Fibroblast of skin of abdomen (primary cell): ENCODE data around the gene MZF1.
A peak's percentile ranks its signal among the peaks of the same experiment; 100 is the strongest.

Experiments
- DNase-seq: peaks from one replicate; pipeline ENCODE4 v3.0.0-alpha.2; 2013

The MZF1 gene

DNA sequence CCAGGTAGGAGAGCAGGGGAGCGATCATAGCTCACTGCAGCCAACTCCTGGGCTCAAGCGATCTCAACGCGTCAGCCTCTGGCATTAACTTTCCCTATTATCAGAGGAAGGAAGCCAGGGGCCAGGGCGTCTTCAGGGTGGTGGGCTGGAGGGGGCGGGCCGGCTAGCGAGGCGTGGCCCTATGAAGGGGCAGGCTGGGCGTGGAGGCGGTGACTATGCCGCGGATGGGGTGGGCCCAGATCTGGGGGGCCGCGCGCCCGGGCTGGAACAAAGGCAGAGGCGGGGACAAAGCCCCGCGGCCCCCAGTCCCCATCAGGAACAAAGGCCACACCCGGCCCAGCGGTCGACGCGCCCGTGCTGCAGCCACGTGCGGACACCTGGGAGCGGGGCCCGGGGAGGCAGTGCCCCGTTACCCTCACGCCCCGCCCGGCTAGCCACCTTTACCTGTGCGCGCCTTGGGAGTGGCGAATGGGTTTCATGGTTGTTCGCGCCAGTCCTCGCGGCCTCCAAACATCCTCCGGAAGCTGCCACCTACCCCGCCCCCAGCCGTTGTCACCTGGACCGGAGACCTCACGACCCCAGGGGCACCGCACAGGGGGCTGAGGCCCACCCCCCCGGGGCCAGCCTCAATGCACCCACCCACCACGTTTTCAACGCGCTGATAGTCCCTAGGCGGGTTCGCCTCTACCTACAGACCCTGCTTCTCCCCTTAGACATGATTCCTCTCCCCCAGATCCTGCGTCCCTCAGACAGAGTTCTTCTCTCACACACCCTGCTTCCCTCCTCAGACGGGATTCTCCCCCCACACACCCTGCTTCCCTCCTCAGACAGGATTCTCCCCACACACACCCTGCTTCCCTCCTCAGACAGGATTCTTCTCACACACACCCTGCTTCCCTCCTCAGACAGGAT is 34.6 kb downstream of the MZF1 start:
- no peak for DNase-seq

DNA sequence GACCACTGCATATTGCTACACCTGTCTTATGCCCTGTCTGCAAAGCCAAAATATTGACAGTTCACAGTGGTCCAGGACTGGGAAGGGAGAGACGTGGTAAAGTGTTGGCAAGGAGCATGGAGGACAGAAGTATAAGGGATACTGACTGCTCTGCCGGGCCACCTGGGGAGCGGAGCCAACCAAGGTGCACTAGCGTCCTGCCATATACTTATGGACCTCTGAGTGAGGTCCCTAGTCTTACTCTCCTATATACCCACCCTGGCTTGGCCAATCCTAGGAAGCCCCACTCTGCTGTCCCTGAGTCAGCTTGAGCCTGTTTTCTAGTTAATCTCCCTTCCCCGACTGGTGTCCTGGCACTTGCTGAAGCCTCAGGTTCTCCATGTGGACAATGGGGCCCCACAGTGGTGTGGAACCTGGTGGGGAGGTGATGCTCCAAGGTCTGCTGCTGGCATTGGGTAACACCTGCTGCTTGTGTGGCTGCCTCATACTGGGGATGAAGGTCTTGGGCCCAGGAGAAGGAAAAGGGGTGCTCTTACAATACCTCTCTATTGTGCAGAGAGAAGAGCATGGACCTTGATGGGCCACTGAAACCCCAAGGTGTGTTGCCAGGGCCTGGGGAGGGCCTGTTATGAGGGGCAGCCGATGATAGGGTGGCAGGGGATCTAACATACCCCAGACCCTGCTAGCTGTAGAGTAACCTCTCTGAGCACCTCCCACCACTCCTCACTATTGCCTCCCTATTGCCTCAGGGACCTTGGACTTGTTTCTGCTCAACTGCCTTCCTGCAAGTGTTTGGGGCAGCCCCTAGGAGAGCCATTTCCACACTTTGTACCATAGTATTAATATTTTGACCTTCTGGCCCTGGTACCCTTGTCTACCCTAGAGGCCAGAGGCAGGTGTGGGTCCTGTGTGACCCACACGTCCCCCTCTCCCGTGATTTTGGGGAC is 36.0 kb downstream of the MZF1 start:
- DNase-seq: no peak

DNA sequence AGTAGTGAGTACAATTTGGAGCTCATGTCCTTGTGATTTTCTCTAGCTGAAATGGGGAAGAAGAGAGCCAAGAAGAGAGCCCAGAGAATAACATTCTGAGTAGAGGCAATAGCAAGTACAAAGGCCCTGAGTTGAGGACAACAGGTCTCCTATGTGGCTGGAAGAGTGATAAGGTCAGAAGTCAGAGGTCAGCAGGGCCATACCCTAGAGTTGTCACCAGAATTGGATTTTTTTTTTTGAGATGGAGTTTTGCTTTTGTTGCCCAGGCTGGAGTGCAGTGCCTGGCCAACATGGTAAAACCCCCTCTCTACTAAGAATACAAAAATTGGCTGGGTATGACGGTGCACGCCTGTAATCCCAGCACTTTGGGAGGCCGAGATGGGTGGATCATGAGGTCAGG is 37.3 kb downstream of the MZF1 start:
- no peak for DNase-seq

DNA sequence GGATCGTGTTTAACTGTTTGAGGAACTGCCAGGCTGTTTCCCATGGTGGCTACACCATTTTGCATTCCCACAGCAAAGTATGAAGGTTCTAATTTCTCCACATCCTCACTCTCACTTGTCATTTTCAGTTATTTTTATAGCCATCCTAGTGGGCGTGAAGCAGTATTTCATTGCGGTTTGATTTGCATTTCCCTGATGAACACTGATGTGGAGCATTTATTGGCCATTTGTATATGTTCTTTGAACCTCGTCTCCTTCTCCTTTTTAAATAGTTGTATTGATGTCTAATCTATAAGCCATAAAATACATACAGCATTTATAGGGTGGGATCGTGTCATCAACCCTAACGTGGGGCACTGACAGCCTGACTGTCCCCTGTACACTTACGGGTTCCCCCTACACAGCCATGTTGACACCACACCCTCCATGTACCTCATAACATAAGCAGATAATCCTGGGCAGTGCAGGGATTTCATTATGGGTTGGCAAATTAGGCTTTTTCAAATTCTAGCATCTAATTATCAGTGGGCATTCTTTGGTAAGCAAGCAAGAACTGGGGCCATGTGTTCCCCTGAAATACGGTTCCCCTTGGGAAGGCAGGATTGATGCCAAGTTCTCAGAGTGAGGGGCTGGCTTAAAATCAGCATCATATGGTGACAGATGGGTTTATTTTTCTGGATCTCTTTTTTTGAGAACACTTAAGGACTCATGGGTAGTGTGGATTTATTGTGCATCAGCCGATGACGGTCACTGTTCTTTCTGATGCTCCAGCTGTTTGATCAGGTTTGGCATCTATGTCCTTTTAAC is 41.9 kb downstream of the MZF1 start:
- no peak for DNase-seq

DNA sequence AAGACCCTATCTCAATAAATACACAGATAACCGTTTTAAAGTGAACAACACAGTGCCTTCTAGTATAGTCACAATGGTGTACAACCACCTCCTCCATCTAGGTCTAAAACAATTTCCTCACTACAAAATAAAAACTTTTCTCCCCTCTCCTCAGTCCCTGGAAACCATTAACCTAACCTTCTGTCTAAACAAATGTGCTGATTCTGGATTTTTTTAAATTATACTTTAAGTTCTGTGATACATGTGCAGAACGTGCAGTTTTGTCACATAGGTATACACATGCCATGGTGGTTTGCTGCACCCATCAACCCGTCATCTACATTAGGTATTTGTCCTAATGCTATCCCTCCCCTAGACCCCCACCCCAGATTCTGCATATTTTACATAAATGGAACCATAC is 43.7 kb downstream of the MZF1 start:
- DNase-seq: no peak

DNA sequence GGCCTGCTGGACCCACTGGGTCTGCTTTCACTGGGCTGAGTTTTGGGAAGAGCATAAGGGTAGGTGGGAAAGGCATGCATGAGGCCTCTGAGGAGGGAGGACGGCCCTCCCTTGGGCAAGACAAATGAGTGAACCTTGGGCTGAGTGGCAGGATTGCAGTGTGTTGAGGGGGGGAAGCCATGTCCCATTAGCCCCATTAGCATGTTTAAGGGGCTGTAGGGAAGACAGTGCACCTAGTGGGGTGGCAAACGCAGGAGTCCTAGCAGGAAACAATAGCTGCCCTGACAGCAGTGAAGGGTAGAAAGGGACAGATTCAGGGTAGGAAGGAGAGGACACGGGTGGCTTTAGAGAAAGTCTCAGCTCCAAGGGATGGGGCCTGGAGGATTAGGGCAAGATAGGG is 50.4 kb downstream of the MZF1 start:
- no peak for DNase-seq

DNA sequence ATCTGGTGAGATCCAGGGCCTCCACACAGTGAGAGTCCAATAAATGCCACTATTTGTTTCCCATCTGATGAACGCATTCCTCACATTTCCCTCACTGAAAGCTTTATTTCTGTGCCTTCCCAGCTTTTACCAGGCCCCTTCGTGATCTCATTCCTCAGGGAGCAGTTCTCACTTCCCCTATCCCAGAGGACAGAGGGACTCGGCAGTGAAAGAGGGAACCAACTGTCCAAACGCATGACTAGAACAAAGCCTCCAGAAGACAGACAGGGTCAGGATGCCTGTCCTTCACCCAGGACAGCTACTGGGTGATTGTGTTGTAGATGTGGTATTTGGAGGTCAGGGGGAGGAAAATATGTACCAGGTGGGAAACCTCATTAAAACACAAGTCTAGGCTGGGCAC is 51.5 kb downstream of the MZF1 start:
- DNase-seq: no peak

DNA sequence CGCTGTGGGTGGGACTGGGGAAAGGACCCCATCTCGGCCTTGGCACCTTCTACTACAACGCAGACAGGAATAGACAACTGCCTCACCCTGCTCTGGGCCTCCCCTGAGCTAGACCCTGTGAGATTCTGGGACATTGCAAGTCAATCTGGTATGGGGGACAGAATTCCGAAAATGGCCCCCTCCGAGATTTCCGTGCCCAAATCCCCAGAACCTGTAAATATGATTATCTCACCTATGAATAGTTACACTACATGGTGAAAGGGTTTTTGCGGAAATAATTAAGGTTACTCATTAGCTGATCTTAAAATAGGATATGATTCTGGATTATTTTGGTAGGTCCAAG is 52.9 kb downstream of the MZF1 start:
- no peak for DNase-seq

DNA sequence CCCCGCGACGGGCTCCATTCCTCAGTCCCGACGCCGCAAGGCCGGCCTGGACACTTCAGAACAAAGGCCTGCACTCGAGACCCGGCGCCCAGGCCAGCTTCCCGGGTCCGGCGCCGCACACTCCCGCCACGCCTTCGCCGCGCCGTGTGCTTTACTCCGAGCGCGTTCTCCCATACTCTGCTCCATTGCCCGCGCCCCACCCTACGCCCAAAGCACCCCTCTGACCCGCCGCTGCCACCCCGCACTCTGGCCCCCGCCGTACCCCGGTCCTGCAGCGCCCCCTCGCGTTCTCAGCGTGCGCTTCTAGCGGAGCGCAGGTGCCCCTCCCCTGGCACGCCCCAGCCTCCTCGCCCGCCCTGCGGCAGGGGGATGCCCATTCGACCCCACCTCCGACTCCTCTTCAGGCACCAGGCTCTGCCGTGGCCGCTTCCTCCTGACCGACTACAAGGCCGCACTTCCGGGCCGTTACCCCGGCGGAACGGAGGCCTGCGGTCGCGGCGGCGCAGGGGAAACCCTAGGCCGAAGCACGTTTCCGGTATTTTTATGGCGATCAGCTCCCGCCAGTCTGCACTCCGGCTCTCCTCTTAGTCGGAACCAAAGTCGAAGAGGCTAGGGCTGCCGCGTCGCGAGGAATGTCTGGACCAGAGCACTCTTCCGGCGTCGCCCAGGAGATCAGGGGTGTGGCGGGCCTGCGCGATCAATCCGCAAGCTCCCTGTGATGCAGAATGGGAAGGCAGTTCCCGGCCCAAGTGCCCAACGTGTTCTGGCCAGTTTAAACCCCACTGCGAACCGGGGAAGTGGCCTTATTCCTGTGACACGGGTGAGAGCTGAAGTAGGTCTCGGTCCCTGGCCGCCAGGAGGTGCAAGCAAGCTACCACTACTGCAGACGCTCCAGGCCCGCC is 53.5 kb downstream of the MZF1 start, which contains the start of gene ZBTB45:
Gene ZBTB45 (minus strand): TSS at position 456 of the 902 bp plus-strand sequence. CDS start 2,137 bp downstream, outside the sequence.
- peak; percentile 97 for DNase-seq

DNA sequence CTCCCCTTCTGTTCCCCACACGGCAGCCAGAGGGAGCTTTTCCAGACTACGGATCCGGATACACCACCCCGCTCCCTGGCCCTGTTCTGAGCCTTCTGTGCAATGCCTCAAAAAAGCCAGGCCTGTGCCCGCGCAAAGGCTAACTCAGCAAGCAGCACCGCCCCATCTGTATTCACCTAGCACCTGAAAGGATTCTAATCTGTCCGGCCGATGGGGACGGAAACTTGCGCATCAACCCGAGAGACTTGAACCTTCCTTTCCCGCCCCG is 54.1 kb downstream of the MZF1 start:
- DNase-seq: peak; percentile 76

DNA sequence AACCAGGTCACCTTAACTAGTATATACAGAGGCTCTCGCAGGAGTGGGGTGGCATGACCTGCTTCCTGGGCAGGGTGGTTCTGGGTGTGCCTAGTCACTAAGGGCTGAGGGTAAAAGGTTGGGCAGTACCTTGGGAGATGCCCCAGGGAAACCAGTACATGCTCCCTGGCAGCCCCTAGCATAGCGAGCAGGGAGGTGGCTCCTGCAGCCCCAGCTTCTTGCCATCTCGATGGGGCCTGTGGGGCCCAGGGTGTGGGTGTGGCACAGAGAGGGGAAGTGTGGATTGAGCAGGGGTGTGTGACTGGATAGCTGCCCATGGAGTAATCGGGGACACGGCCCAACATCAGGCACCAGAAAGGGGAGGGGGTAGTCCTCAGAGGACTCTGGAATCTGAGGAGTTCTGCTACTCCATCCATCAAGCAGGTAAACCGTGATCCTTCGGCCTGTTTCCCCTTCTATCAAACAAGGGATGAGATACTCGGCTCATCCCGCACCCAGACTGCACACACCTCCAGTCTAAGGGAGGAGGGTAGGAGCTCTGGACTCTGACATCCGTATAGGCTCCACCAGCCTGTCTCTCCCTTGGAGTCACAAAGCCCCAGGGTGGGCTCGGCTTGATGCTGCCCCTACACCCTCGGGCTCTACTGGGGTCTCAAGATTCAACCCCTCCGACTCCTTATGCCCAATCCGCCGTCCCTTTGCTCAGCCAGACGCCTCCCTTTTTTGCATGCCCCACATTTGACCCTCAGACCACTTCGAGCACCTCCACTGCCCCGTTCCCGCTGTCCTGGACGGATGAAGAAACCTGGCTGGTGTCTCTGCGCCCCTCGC is 54.7 kb downstream of the MZF1 start:
- no peak for DNase-seq

DNA sequence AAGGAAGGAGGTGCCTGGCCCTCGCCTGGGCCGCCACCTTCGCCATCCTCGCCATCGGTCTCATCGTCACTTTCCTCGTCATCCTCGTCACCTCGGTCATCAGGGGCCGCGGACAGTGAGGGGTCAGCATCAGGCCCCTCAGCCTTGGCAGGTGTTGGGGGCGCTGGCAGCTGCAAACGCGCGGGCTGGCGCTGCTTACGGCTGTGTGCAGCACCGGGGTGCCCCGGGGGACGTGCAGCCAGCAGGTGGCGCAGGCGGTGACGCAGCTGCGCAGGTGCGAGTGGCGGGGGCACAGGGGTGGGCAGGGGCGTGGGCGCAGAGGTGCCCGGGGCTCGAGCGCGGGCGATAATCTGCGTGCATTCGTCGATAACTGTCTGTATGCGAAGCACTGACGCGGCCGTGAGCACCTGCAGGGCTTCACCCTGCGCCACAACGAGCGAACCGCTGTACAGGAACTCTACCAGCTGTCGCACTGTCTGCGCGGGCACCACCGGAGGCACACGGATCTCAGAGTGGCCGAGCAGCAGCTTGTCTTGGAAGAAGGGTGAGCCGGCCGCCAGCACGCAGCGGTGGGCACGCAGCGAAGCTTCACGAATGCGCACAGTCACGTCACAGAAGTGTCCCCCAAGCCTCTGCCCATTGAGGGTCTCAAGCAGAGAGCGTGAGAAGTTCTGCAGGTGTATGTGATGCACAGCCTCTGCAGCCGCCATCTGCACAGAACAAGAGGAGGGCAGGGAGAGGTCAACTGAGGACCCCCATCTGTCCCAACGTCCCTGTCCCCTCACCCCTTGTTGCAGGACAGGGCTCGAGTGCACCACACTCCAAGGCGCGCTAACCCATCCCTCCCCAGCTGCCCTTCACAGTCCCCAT is 55.9 kb downstream of the MZF1 start:
- no peak for DNase-seq

DNA sequence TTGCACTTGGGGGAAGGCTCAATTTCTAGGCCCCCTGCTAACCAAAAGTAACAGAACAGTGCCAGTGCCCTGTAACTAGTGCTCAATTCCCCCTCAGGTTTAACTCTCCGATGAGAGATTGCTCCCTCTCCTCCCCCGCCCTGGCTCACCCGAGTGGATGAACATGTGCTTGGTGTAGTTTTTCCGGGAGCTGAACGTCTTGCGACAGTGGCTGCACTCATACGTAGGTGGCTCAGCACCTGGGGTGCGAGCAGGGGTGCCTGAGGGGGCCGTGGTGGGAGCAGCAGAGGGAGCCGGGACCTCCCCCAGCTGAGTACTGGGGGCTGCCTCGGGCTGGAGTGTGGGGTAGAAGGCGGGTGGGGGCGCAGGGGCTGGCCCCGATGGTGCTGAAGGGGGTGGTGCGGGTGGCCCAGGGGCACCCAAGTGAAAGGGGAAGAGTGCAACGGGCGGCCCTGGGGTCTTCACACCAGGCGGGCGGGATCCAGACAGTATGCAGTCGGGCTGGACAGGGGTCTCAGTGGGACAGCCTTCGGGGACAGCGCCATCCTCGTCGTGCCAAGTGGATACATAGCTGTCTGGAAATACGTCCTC is 56.8 kb downstream of the MZF1 start:
- no peak for DNase-seq

DNA sequence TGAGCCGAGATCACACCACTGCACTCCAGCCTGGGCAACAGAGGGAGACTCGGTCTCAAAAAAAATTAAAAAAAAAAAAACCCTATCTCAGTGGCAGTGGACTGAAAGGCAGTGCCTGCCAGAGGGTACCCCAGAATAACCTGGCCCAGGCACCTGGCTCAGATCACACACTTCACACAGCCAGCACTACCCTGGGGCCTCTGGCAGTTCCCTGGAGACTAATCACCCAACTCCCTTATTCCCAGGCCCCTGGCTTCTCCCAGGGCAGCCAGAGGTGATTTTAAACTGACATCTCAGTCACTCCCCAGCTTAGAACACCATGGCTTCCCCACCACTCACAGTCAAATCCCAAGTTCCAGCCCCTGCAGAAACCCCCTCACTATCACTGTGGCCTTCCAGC is 57.9 kb downstream of the MZF1 start:
- no peak for DNase-seq

DNA sequence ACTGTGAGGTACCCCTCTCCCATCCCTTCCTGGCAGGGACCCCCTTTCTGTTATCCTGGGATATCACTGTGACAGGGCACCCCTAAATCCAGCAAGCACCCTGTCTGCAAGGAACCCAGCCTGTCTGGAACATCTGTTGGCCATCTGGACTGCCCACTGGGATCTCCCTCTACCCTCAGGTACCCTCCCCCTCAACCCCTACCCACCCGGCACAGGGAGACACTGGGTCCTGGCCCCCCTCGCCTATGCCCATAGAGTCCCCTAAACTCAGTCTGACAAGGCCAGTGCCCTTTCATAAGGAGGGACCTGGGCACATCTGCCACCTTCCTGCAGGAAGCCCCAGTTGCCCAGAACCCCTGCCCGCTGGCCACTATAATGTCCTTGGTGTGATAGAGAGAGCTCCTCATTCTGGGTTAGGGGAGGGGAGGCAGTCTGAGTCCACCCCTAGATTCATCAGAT is 58.5 kb downstream of the MZF1 start:
- no peak for DNase-seq

DNA sequence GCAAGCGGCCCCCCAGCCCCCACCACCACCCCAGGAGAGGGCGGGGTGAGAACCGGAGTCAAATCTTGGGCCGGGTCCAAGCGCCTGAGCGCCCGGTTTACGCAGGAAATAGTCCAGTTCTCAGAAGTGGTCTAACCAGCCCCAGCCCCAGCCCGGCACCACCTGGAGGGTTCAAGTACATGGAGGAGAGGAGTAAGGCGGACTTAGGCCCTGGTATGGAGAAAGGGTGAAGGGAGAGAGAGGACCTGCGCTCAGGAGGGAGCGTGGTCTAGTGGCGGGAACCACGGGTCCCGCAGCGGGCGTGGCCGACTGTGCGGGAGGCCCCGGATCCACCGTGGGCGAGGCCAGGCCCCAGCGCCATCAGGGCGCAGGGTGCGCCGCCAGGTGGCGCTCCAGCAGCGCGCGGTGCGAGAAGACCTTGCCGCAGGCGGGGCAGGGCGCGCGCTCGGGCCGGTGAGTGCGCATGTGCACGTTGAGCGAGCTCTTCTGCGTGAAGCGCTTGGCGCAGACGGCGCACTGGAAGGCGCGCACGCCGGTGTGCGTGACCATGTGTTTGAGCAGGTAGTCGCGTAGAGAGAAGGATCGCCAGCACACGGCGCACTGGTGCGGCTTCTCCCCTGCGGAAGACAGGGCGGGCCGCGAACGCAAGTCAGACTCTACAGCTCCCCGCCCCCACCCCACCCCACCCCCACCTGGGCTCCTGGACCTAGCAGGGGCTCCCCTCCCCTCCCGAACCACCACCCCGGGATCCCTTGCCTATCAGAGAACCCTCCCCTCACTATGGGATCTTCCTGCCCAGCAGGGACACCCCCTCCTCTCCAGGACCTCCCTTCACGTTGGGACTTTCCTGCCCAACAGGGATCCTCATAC is 59.2 kb downstream of the MZF1 start:
- DNase-seq: peak; percentile 86

DNA sequence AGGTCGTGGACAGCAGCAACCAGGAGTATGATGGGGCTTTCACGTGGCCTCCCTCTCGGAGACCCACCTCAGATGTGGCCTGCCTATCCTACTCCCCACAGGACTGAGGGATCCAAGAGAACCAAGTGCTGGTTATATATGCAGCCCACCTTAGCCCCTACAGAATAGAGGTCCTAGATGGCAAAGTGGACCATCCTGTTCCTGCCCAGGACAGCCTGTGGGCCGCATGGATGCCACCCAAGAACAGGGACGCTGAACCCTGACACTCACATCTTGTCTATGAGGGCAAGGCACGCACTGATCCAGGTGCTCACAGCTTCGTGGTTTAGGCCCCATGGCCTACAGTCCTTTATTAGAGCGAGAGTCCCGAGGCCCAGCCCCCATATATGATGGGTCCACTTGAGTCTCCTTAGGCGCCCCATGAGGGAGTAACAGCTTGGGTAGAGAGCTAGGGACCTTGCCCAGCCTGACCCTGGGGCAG is 59.9 kb downstream of the MZF1 start:
- no peak for DNase-seq
